Upper lobe of left lung (tissue), 4 donors: ENCODE measurements around the gene KIAA1210.

Experiments used
- CTCF ChIP-seq, 6 experiments: fragments of 450-650 bp in 4 of 6; fragments of 200-600 bp in 2 of 6; sonication (generic) in 2 of 6; IDR thresholded peaks; one replicate each; pipeline ENCODE4 v1.5.1; 2016 to 2019; ENCODE audit warnings: antibody characterized with exemption in 6 of 6
- EP300 ChIP-seq, 4 donors: sonication (generic); formaldehyde crosslinking; IDR thresholded peaks; one replicate each; pipeline ENCODE4 v1.5.1; 2017; ENCODE audit warnings: antibody characterized with exemption in 4 of 4, control low read depth in 2 of 4
- POLR2A ChIP-seq, 4 donors: fragments of 450-650 bp; IDR thresholded peaks; one replicate each; pipeline ENCODE4 v1.5.1; 2016 to 2017; ENCODE audit warnings: antibody characterized with exemption in 4 of 4, mild to moderate bottlenecking in 2 of 4

- TF ChIP-seq CTCF (IDR thresholded peaks at IDR 0.05) (no peak), EP300 (IDR thresholded peaks at IDR 0.05) (no peak), POLR2A (IDR thresholded peaks at IDR 0.05) (no peak)
These were observed 20.4 kb downstream of the KIAA1210 start for GRCh38 chrX:119107206-119107605.
